ENCODE measurements around the gene MT1B.

MT1B gene

DNA sequence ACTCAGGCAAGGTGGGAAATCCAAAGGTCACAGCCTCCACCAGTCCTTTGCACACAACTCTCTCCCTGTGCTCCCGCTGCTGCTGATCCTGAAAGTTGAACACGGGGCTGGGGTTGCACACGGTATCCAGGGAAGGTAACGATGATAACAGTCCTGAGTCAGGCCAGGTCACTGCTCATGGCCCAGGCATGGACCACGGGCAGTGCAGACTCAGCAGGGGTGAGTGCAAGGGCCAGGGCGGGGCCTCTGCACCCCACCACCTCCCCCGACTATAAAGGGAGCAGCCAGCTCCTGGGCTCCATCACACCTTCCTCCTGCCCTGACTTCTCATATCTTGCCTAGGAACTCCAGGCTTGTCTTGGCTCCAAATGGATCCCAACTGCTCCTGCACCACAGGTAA, at the start of gene MT1B:
MT1B (plus strand) TSS at position 301 of the 400 bp plus-strand sequence; CDS start at position 369, 68 bp downstream.
- DNase-seq (ENCODE audit: low spot score), result no peak

- peak; percentile 77 for DNase-seq (ENCODE audit: low spot score)
Measured at GRCh38 chr16:56603589-56603988, 48.1 kb upstream of the MT1B start.

GRCh38 chr16:56604966-56605365, 46.7 kb upstream of the MT1B start:
- no peak for DNase-seq (ENCODE audit: low spot score)

DNA sequence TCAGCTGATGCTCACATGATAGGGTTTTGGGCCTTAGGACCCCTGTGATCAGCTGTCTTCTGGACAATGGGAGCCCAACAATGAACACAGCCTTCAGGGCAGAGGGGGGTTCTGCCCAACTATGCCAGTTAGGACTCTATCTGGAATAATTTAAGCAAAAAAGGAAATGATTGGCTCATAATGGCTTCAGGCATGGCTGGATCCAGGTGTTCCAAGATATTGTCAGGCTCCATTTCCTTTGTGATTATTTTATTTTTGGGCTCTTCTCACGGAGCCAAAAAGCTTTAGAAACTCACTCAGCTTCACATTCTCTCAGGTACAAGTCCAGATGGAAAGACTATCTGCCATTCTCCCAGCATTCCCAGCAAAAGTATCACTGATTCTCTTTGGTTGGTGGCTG, 46.2 kb upstream of the MT1B start:
- no peak for DNase-seq (ENCODE audit: low spot score)

GRCh38 chr16:56606071-56606475, 45.6 kb upstream of the MT1B start:
- no peak for DNase-seq (ENCODE audit: low spot score)

- peak; percentile 62 for DNase-seq (ENCODE audit: low spot score)
Measured at GRCh38 chr16:56606476-56607108, 45.1 kb upstream of the MT1B start.

GRCh38 chr16:56607109-56607618, 44.5 kb upstream of the MT1B start:
- DNase-seq (ENCODE audit: low spot score), result no peak

DNA sequence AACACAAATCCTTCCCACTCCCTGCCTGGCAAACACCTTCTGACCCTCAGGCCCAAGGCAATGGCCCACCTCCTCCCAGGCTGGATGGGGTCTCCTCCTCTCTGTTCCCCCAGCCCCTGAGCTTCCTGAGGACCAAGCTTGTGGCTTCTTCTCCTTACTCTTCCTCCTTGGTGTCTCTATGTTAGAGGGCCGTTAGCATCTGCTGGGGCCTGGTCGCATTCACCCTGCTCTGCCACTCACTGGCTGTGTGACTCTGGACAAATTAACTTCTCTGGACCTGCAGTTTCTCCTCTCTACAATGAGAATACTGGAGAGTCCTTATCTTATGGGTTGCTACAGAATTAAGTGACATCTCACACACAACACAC, 44.0 kb upstream of the MT1B start:
- DNase-seq (ENCODE audit: low spot score), result no peak

DNA sequence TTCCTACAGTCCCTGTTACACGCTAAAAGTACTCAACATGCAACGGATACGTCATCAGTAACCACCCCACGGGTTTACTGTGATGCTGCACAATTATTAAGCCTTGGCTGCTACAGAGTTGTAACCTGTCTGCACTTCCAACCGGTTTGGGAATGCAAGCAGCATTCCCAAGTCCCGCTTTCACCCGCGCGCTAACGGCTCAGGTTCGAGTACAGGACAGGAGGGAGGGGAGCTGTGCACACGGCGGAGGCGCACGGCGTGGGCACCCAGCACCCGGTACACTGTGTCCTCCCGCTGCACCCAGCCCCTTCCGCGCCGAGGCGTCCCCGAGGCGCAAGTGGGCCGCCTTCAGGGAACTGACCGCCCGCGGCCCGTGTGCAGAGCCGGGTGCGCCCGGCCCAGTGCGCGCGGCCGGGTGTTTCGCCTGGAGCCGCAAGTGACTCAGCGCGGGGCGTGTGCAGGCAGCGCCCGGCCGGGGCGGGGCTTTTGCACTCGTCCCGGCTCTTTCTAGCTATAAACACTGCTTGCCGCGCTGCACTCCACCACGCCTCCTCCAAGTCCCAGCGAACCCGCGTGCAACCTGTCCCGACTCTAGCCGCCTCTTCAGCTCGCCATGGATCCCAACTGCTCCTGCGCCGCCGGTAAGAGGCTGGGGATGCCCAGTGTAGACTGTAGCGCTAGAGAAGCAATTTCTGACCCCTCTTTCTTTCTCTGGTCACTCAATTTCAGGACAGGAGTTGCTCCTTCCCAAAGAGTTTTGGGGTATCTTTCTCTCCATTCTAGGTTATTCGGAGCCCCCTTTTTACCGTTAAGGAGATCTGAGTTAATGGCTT, 43.4 kb upstream of the MT1B start, which contains the start of gene MT2A:
MT2A (plus strand) TSS at position 542 of the 833 bp plus-strand sequence; CDS start at position 614, 72 bp downstream.
- peak; percentile 89 for DNase-seq (ENCODE audit: low spot score)

GRCh38 chr16:56608876-56609462, 42.7 kb upstream of the MT1B start:
- DNase-seq (ENCODE audit: low spot score), result no peak

DNA sequence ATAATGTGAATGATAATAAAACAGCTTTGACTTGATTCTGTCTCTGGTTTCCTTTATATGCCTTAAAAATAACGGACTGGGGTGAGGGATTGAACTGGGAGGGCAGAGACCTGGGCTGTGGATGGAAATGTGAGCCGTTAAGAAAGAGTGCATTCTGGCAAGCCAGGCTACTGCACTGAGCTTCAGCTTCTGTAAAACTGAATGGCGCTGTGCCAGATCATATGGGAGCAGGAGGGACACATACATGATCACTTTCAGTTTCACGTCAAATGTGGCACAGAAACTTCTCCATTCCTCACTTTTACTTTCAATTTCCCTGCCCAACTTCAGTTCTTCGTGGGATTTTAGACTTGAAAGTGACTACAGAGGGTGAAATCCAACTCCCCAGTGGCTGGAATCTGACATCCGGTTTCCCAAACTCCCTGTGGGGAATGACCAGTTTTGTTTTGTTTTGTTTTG, 42.2 kb upstream of the MT1B start:
- DNase-seq (ENCODE audit: low spot score), result peak; percentile 89

DNA sequence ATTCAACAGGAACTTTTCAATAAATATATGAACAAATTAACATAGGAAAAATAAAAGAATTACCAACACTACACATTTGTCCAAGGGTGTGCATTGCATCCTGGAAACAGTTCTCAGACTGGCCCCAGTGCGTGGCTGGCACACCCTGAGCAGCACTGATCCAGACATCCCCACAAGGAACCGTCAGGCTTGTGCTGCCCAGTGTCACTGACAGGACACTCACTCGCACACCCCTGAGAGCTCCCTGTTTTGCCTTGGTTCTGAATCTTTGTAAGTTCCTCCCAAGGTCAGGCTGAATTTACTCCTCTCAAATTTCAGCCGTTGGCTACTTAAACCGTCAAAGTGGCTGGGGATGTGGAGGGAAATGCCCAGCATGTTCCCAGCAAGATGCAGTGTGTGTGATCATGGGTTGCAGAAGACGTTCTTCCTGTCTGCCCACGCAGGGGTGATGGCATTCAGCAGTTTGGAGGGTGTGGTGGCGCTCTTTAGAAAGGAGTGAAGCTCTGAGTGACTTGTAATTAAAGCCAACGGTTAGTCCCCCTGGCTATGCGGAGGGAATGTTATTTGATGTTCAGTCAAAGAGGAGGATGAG, 41.6 kb upstream of the MT1B start:
- DNase-seq (ENCODE audit: low spot score), result peak; percentile 61

- no peak for DNase-seq (ENCODE audit: low spot score)
Measured at GRCh38 chr16:56610609-56611111, 41.0 kb upstream of the MT1B start.

GRCh38 chr16:56611281-56611833, 40.3 kb upstream of the MT1B start:
- peak; percentile 55 for DNase-seq (ENCODE audit: low spot score)

DNA sequence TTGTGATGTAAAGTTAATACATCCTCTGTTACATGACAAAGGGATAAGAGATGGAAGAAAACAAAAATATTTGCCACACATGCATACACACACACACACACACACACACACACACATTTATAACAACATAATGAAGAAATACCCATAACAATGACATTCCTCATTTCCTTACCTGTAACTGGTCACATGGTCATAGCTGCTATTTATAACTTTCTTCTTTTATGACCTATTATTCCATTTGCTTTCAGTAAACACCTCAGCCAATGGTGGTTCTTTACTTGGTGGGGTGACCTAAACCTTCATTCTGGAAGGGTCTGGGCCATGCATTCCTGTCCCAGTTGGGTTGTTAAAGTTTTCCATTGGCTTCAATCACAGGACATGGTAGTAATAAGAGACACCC, 38.0 kb upstream of the MT1B start:
- DNase-seq (ENCODE audit: low spot score), result no peak

GRCh38 chr16:56614549-56614991, 37.1 kb upstream of the MT1B start:
- no peak for DNase-seq (ENCODE audit: low spot score)

- DNase-seq (ENCODE audit: low spot score), result no peak
Measured at GRCh38 chr16:56615353-56615752, 36.3 kb upstream of the MT1B start.

GRCh38 chr16:56616608-56617211, 35.0 kb upstream of the MT1B start:
- no peak for DNase-seq (ENCODE audit: low spot score)

- peak; percentile 31 for DNase-seq (ENCODE audit: low spot score)
Measured at GRCh38 chr16:56617212-56618085, 34.2 kb upstream of the MT1B start.

- DNase-seq (ENCODE audit: low spot score), result no peak
Measured at GRCh38 chr16:56618138-56618537, 33.5 kb upstream of the MT1B start.
